IPS DF 4.7 (cell line): ENCODE measurements around the gene SHOC2.

Source experiments
- DNase-seq: peaks from one replicate; pipeline ENCODE4 v3.0.0-alpha.2; 2013; ENCODE audit warnings: low spot score; ENCODE audit errors: extremely low read depth

SHOC2 gene

DNA sequence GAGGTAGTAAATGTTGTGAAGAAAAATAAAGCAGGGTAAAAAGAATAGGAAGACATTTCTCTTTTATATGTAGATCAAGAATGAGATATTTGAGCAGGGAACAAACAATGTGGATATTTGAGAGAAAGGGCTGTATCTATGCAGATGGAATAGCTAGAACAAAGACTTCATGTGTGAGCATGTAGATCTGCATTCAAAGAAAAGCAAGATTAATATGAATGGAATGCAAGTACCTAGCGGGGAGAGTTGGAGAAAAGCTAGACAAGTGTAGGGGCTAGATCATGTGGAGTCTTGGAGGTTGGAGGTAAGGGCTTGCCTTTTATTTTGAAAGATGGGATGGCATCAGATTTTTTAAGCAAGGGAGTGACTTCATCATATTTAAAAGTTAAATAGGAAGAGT, 27.1 kb downstream of the SHOC2 start:
- no peak for DNase-seq

DNA sequence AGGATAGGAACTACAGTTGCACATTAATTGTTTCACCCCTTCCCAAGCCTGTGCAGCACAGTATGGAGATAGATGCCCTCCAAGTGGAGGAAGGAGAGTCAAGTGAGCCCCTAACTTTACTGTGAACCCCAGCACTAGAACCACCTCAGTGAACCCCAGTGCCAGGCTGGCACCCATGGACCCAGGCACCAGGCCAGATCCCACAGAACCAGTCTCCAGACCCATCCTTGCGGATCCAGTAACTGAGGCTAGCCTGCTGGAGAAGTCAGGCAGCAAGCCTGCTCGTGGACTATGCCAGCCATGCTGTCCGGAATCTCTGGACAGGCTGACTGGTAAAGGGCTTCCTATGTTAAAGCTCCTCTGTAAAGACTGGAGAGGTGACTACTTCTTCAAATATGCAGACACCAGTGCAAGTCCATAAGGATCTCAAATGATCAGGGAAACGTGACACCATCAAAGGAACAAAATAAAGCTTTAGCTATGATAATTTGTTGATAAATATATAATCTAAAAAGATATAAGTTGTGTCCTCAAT, 27.7 kb downstream of the SHOC2 start:
- no peak for DNase-seq

DNA sequence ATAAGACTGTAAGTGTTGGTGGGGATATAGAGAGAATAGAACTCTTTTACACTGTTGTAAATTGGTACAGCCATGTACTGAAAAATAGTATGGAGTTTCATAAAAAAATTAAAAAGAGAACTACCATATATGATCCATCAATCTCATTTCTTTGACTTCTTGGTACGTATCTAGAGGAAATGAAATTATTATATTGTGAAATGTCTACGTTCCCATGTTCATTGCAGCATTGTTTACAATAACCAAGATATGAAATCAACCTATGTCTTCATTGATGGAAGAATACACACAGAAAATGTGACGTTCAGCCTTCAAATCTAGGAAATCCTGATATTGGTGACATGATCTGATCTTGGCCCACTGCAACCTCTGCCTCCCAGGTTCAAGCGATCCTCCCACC, 32.0 kb downstream of the SHOC2 start:
- no peak for DNase-seq

DNA sequence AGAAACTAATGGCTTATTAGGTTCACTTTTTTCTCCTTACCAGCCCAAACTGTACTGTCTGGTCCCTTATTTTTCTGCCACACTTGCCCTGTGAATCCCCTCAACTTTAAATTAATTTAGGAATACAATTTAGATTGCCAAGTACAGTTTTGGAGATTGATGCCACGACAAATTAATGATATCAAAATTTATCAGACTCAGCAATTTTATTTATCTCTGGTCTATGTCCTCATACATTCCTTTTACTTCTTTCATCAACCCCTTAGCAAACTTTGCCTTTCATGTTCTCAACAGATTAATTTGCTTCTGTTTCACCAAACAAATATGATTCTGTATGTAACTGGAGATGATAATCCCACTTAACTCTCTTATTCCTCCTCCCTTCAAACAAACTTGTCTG, 38.2 kb downstream of the SHOC2 start:
- no peak for DNase-seq

DNA sequence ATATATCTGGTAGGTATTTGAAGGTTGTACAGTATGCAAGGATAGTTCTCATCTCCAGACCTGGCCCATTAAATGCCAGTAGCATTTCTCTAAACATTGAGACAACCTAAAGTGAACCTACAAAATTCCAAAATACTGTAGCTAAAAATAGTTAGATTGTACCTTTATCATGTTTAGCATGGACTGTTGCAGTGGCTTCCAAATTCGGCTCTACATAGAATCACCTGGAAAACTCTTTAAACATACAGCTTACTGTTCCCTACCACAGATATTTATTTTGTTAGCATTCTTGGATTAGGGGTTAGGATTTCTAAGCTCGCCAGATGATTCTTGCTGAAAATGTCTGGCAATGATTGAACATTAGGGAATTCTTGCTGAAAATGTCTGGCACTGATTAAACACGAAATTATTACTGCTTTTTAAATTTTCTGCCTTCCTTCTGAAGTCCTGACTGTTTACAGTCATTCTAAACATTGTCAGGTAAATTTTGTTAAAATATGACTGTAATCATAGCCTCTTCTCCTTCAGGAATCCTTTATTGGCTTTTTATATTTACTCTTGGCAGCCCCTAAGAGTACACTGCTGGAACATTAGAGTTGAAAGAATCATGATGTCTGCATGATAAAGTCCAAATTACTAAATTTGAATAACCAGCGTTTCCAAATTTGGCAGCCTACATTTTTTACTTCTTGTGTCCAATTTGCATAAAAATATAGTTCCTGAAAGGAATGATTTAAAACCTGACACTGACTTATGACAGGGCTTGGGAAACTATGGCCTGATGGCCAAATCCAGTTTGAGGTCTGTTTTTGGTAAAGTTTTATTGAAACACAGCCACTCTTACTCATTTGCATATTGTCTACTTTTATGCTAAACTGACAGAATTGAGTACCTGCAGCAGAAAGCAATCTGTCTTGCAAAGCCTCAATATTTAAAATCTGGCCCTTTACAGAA, 40.3 kb downstream of the SHOC2 start:
- no peak for DNase-seq

DNA sequence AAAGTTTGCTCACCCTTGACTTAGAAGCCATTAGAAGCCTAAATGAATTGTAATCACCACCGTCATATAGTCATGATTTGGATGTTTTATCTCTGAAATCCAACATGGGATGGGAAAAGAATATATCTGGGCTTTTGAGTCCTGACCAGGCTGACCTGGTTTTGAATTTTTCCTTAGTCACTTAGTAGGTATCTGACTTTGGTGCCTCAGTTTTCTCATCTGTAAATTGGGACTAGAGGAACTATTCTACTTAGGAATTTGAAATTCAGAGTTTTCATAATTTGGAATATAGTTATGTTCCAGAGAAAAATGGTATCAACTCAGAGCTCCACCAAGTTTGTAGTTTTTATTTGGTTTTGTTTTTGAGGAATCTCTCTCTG, 40.9 kb downstream of the SHOC2 start:
- no peak for DNase-seq

DNA sequence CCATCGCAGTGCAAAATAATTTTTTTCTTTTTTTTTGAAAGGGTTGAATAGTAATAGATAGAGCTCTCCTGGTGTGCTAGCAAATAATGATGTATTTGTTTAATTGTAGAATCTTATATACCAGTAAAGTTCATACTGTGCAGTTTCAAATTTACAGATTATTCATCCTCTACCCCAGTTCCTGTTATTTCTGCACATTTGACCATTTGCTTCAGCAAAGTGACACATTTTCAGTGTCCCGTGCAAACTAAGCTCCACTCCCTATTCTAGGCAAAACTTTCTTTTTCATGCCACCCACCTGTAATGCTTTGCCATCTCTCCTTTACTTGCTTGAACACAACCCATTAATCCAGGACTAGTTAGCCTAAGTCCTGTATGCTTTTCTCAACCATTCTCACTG, 43.0 kb downstream of the SHOC2 start:
- no peak for DNase-seq

DNA sequence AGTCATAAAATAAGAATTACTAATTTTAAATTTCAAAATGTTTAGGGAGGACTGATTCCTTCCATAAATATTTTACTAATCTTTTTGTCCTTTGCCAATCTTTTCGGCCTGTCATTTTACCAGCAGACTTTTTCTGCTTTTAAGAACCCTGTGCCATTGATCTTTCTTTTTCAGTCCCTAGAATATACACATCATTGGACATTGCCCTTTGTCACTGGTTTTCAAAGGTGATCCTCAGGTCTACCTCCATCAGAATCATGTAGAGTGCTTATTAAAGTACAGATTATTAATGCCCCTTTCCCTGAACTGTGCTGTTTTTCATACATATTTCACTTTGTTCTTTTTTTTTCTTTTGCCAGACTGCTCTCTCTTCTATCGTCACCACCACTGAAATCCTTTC, 43.8 kb downstream of the SHOC2 start:
- no peak for DNase-seq

DNA sequence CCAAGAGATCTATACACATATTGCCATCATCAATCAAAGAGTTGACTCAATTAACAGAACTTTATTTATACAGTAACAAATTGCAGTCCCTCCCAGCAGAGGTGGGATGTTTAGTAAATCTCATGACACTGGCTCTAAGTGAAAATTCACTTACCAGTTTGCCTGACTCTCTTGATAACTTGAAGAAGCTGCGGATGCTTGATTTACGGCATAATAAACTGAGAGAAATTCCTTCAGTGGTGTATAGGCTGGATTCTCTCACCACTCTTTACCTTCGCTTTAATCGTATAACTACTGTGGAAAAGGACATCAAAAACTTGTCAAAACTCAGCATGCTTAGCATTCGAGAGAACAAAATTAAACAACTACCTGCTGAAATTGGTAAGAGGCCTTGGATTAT, 45.3 kb downstream of the SHOC2 start:
- DNase-seq: no peak

DNA sequence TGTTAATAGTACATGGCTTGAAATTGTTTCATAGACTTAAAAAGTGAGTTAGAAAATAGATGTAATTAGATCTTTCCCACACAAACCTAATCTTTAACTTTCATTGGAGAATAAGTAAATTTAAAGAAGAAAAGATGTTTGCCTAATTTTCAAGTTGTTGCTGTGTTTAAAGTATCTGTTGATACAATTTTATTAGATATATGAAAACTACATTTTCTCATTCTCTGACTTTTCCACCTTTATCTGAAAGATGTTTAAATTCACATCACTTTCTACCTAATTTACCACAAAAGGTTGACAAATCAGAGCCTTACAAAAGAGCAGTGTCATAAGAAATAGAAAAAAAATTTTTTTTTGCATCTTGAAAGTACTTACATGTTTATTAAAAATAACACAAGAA, 45.8 kb downstream of the SHOC2 start:
- DNase-seq: no peak

DNA sequence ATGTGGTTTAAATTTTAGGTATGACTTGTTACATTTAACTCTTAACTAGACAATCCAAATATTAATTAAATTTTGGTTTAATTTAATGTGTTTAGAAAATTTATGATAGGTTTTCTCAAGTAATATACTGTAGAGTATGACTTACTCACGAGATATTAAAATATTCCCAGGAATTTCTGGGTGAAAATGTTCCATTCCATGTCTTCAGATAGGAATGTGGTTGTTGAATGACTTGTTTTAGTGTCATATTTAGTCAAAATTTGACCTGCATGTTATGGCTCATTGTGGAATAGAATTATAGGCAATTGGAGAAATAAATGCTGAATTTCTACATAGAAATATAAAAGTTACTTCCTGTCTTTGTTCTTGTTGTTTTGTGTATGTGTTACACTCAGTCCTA, 46.7 kb downstream of the SHOC2 start:
- no peak for DNase-seq

DNA sequence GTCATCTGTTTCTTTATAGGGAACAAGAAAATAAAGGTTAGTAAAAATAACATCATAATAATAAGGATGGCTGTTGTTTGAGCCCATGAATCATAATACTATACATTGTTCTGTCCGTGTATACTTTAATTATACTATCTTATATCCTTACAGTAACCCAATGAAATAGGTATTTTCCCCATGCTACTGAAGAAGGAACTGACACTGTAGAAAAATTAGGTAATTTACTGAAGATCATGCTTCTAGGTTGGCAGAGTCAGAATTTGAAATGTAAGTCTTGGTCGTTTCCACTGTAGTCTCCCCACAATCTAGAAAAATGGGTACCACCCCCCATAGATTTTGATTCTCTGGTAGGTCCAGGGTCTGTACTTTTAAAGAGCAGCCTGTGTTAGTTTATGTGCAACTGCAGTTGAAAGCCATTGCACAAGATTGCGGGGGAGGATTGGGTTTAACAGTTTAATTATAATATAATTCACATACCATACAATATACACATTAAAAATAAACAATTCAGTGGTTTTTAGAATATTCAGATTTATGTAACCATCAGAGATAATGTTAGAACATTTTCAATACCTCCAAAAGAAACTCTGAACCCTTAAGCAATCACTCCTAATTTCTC, 47.7 kb downstream of the SHOC2 start:
- no peak for DNase-seq

DNA sequence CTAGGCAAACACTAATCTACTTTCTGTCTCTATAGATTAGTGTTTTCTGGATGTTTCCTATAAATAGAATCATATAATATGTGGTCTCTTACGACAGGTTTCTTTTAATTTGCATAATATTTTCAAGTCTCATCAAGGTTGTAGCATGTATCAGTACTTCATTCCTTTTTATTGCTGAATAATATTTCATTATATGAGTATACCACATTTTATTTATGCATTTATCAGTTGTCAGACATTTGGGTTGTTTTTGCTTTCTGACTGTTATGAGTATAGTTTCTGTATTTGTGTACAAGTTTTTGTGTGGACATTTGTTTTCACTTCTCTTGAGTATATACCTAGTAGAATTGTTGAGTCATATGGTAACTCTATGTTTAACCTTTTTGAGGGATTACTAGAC, 48.2 kb downstream of the SHOC2 start:
- DNase-seq: no peak

DNA sequence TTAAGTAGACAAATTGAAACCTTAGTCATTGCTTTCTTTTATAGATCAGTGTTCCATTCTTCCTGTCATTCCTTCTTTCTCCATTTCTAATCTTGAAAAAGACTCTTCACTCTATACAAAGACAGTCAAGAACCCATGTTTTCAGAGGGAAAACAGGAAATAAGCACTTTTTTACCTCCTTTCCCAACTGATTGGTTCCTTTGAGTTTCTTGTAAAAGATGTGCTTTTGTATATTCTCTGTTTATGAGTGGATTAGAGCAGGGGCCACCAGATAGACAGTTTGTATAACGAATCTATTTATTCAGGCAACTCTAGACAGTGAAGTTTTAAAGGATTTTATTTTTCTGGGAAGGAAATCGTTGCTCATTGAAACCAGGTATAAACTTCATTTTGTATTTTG, 49.8 kb downstream of the SHOC2 start:
- no peak for DNase-seq

DNA sequence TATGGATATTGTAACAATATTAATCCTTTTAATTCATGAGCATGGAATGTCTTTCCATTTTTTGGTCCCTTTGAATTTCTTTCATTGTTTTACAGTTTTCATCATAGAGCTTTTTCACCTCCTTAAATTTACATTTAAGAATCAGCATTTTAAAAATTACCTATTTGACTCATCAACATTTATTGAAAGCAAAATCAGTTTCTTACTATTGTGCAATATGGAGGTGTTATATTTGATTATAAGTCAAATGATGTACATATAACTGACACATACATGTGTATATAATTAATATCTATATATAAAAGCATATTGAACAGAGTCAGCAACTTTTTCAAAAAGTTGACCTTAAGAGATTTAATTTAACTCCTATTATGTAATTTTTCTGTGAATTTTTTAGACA, 52.2 kb downstream of the SHOC2 start:
- no peak for DNase-seq

DNA sequence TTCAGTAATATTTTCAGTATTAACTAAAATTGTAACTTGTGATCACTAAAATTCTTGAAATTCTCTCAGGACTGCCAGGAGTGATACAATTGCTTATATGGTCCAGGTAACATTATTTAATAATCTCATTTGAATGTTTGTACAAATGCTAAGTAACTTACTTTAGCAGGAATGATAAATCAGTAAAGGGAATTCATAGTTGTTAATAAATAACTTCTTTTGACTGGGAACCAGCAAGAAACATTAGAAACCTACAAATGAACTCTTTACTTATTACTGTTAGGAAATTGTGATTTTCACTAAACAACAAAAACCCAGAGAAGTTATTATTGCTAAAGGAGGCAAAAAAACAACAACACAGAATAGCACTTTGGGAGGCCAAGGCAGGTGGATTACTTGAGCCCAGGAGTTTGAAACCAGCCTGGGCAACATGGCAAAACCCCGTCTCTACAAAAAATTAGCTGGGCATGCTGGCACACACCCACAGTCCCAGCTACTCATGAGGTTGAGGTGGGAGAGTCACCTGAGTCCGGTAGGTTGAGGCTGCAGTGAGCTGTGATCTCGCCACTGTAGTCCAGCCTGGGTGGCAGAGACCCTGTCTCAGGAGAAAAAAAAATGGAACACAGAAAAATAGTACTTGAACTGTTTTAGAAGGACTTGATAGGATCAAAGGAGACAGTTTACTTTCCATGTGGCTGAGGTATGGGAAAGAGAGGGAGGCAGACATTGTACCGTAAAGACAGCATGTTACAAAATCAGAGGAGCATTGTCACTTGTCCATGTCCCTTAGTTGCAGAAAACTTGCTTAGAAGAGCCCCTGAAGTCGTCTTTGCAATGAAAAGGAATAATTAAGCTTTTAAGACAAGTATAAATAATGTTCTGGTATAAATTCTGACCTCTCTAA, 53.1 kb downstream of the SHOC2 start:
- DNase-seq: no peak

DNA sequence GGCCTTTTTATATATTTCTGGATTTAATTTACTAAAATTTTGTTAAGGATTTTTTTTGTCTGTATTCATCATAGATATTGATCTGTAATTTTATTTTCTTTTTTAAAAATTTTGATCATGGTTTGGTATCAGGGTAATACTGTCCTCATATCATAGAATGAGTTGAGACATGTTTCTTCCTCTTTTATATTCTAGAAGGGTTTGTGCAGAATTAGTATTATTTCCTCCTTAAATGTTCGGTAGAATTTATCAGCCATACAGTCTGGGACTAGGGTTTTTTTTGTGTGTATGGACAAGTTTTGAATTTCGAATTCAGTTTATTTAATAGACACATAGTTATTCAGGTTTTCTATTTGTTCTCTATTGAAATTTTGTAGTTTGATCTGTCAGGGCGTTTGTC, 54.0 kb downstream of the SHOC2 start:
- DNase-seq: no peak

DNA sequence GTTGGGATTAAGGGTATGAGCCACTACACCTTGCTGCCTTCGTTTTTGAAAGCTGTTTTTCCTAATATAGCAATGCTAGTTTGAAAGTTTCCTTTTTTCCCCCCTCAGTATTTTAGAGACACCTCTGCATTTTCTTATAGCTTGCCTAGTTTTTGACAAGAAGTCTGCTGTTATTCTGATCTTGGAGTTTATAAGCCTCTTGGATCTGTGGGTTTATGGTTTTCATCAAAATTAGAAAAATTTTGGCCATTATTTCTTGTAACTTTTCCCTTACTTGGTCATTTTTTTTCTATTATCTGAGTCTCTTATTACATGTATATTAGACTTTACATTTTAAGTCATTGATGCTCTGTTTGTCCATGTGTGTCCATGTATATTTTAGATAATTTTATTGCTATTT, 57.2 kb downstream of the SHOC2 start:
- no peak for DNase-seq

DNA sequence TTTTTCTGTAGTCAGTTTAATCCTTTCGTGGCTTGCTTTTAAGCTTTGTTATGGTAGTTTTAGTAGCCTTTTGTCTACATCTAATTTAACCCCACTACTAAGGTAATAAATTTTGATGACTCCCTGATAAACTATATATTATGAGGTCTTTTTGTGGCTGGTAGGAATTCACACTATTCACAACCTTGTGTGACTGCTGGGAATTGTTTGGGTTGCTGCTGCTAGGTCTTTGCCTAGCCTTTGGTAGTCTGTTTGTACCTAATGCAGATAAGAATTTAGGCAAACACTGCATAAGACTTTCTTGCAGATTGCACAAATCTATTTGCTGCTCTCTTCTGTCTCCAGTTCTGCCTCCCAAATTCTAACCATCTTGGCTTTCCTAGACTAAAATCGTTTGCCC, 58.3 kb downstream of the SHOC2 start:
- no peak for DNase-seq

DNA sequence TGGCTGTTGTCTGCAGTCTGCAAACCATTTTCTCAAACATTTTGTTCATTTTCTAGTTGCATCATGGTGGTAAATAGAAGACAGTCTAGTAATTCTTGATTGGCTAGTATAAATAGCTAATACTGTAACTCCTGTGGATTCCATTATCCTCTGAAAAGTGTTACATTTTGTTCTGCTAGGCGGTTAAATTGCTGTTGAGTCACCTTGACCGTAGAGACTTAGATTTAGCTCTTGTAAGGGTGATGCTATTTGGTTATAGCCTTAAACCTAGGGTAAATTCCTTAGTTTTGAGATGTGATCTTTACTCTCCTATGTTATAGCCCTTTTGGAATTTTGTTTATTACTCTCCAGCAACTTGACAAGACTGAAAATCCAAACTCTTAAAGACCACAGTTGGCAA, 58.8 kb downstream of the SHOC2 start:
- no peak for DNase-seq

DNA sequence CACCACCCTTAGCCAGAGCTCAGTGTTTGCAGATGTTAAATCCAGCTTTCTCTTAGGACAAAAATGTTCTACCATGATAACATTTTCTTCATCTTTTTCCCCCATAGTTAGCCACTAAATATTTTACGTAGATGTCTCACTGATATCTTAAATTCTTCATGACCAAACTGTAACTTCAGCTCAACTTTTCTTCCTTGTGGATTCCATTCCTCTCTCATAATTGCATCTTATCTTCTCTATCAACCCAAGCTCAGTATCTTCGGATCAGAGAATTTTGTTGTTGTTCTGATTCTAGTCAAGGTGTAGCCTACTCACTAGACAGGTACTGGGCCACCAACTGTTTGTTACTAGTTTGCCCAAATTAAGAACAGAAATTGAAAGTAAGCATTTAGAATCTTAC, 60.2 kb downstream of the SHOC2 start:
- no peak for DNase-seq

DNA sequence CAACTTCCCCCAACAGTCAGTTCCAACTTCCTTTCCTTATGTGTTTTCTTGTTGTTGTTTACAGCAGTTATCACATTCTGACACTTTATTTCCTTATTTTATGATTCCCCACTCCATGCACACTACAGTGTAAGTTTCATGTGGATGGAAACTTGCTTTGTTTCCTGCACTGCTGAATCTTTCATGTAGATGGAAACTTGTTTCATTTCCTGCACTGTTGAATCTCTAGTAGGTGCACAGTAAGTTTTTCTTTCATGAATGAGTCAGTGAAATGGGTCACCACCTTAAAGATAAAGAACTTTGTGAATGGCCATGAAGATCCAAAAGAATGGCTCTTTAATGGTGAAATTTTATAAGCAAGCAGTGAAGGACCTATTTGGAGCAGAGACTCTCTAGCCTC, 61.4 kb downstream of the SHOC2 start:
- DNase-seq: no peak
